ENCODE data around the gene PITX2. TPM values are rescaled to one million over a fixed set of nuclear protein-coding genes. Genes with fewer than 3 reads are reported as not detected.

The PITX2 gene
- total RNA-seq, 1 experiment from 2014 or later = 8.5 TPM

DNA sequence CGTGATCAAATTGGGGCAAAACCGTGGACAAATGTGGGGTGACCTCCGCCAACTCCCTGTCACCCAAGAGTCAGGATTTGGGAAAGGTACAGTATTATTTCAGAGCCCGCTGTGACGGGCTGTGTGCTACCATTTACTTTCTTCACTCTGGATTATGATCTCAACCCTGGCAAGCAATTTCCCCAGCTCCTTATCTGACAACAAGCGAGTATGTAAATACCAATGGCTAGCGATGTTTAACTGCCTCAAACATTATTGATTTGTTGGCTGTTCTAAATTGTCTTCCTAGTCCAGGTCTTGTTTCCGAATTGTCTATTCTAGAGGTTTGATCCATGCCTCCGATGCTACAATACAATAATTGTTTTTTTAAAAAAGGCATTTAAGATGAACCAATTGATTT is 17.7 kb upstream of the PITX2 start:
- H2BK120ac ChIP-seq (ENCODE audit: low read depth, low read length, poor library complexity, severe bottlenecking) = no peak overlapping the region
- no peaks in the 10 kb centered on the region for H3K79me2 ChIP-seq (ENCODE audit: insufficient read depth, low read length)
- no peak overlapping the region for H2BK20ac ChIP-seq (ENCODE audit: low read depth, low read length, poor library complexity, severe bottlenecking)
- no peak overlapping the region for H2BK15ac ChIP-seq (ENCODE audit: low read depth, low read length)
- no peak overlapping the region for H3T11ph ChIP-seq (ENCODE audit: low read length)
- Mint-ChIP-seq H3K4me1 (peaks cover 63 to 69% of the 10 kb centered on the region in 2 experiments), H3K36me3 (ENCODE audit: insufficient read depth in 1 of 3, low read depth in 3 of 3) (no peaks in the 10 kb centered on the region), H3K27ac (peak overlapping the region in 1 of 3 experiments; percentile 28; a peak in 1 of 7 replicates), H3K27me3 (ENCODE audit: low read depth) (peaks cover 94% of the 10 kb centered on the region), H3K9me3 (no peaks in the 10 kb centered on the region; a peak in 2 of 5 replicates), H3K4me3 (peak overlapping the region; percentile 17 to 70; a peak in 3 of 5 replicates)
- H2AFZ ChIP-seq (ENCODE audit: low read length) = no peak overlapping the region
- TF ChIP-seq, protein P1, sequence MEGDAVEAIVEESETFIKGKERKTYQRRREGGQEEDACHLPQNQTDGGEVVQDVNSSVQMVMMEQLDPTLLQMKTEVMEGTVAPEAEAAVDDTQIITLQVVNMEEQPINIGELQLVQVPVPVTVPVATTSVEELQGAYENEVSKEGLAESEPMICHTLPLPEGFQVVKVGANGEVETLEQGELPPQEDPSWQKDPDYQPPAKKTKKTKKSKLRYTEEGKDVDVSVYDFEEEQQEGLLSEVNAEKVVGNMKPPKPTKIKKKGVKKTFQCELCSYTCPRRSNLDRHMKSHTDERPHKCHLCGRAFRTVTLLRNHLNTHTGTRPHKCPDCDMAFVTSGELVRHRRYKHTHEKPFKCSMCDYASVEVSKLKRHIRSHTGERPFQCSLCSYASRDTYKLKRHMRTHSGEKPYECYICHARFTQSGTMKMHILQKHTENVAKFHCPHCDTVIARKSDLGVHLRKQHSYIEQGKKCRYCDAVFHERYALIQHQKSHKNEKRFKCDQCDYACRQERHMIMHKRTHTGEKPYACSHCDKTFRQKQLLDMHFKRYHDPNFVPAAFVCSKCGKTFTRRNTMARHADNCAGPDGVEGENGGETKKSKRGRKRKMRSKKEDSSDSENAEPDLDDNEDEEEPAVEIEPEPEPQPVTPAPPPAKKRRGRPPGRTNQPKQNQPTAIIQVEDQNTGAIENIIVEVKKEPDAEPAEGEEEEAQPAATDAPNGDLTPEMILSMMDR (conservative IDR thresholded peaks at IDR 0.05) = no peak
- H3K14ac ChIP-seq (ENCODE audit: insufficient read depth, low read length) = no peak overlapping the region
- no peak overlapping the region for H4K91ac ChIP-seq (ENCODE audit: insufficient read length, low read depth, low read length)
- H3K18ac ChIP-seq (ENCODE audit: insufficient read length, low read depth, low read length) = no peak overlapping the region
- no peak for DNase-seq
- no peak overlapping the region for H3K9ac ChIP-seq (ENCODE audit: extremely low read depth, insufficient read length, low read length)
- no peak overlapping the region for H2BK12ac ChIP-seq (ENCODE audit: insufficient read length, low read depth, low read length)
- peaks cover 12% of the 10 kb centered on the region for H3K4me1 ChIP-seq (ENCODE audit: insufficient read depth, low read length)
- H4K5ac ChIP-seq (ENCODE audit: insufficient read length, low read depth, low read length) = no peak overlapping the region
- peaks cover 45% of the 10 kb centered on the region for H3K27me3 ChIP-seq (ENCODE audit: insufficient read depth, low read length)
- H3K4me2 ChIP-seq (ENCODE audit: insufficient read depth, insufficient read length, low read length) = peak overlapping the region; percentile 70
- H3K56ac ChIP-seq (ENCODE audit: insufficient read length, low read depth, low read length) = no peak overlapping the region
- peaks cover 20% of the 10 kb centered on the region for H3K23me2 ChIP-seq (ENCODE audit: insufficient read length, low read depth, low read length, poor library complexity, severe bottlenecking)
- no peak overlapping the region for H3K4ac ChIP-seq (ENCODE audit: low read depth, low read length)
- WGBS (ENCODE audit: extremely low coverage, insufficient read length, low lambda C conversion rate) = no CpG with 5 or more reads among the region's 9 CpGs
- H3K9me3 ChIP-seq (ENCODE audit: control insufficient read depth, low read depth, low read length) = no peaks in the 10 kb centered on the region
- no peak overlapping the region for H3K23ac ChIP-seq (ENCODE audit: insufficient read length, low read depth, low read length)
- H2AK5ac ChIP-seq (ENCODE audit: insufficient read length, low read length) = no peak overlapping the region
- H2BK5ac ChIP-seq (ENCODE audit: insufficient read length, low read length) = no peak overlapping the region
- no peaks in the 10 kb centered on the region for H3K79me1 ChIP-seq (ENCODE audit: insufficient read depth, low read depth, low read length, poor library complexity, severe bottlenecking)
- H4K8ac ChIP-seq (replicated peaks; ENCODE audit: insufficient read length, low read depth, low read length) = no peak overlapping the region
- H3K27ac ChIP-seq (ENCODE audit: insufficient read length, low read depth, low read length) = no peak overlapping the region
- no peaks in the 10 kb centered on the region for H4K20me1 ChIP-seq (ENCODE audit: control insufficient read depth, insufficient read depth, insufficient read length)

Measured in H9 (cell line).